Prostate gland (tissue), 2 donors: ENCODE data around the gene ERC2.

ENCODE experiments used
- POLR2A ChIP-seq: fragments of 450-650 bp; IDR thresholded peaks from one replicate; pipeline ENCODE4 v1.6.1; 2016; ENCODE audit warnings: antibody characterized with exemption, mild to moderate bottlenecking
- POLR2AphosphoS5 ChIP-seq: sonication (generic); formaldehyde crosslinking; IDR thresholded peaks from one replicate; pipeline ENCODE4 v1.6.1; 2017; ENCODE audit warnings: antibody characterized with exemption
- TF ChIP-seq, protein P1 (sequence below), 4 experiments: fragments of 200-600 bp in 2 of 4; fragments of 450-650 bp in 2 of 4; sonication (generic) in 2 of 4; IDR thresholded peaks; 1 replicate in 3 of 4; 2 replicates in 1 of 4; pipeline ENCODE4 v1.5.1; 2016 to 2019; ENCODE audit warnings: antibody characterized with exemption in 4 of 4, mild to moderate bottlenecking in 2 of 4, moderate library complexity in 2 of 4

DNA sequence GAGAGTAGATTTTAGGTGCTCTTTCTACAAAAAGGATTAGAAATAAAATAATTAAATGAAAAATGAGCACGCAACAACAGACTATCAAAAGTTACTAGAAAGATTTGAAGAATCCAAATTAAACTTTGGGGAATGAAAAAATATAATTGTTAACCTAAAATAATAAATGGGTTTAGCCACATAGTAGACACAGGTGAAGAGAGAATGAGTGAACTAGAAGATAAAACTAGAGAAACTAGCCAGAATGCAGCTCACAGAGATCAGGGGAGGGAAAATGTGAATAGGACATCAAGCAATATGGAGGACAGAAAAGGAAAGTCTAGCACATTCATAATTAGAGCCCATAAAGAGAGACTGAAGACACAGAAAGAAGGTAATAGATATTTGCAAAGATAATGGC lies 670.5 kb downstream of the ERC2 start:
- TF ChIP-seq, protein P1, sequence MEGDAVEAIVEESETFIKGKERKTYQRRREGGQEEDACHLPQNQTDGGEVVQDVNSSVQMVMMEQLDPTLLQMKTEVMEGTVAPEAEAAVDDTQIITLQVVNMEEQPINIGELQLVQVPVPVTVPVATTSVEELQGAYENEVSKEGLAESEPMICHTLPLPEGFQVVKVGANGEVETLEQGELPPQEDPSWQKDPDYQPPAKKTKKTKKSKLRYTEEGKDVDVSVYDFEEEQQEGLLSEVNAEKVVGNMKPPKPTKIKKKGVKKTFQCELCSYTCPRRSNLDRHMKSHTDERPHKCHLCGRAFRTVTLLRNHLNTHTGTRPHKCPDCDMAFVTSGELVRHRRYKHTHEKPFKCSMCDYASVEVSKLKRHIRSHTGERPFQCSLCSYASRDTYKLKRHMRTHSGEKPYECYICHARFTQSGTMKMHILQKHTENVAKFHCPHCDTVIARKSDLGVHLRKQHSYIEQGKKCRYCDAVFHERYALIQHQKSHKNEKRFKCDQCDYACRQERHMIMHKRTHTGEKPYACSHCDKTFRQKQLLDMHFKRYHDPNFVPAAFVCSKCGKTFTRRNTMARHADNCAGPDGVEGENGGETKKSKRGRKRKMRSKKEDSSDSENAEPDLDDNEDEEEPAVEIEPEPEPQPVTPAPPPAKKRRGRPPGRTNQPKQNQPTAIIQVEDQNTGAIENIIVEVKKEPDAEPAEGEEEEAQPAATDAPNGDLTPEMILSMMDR (IDR thresholded peaks at IDR 0.05): no peak
- TF ChIP-seq POLR2AphosphoS5 (no peak), POLR2A (no peak)
